Body of pancreas (tissue), 4 donors: ENCODE data around the gene PGM2.

Source experiments
- POLR2A ChIP-seq, 3 donors: fragments of 450-650 bp; IDR thresholded peaks; one replicate each; pipeline ENCODE4 v1.6.1; 2016; ENCODE audit warnings: antibody characterized with exemption in 3 of 3, mild to moderate bottlenecking in 2 of 3
- TF ChIP-seq, protein P1 (sequence below), 7 experiments: fragments of 450-650 bp in 4 of 7; fragments of 200-600 bp in 3 of 7; sonication (generic) in 3 of 7; IDR thresholded peaks; one replicate each; pipeline ENCODE4 v1.5.1; 2016 to 2019; ENCODE audit warnings: antibody characterized with exemption in 7 of 7

DNA sequence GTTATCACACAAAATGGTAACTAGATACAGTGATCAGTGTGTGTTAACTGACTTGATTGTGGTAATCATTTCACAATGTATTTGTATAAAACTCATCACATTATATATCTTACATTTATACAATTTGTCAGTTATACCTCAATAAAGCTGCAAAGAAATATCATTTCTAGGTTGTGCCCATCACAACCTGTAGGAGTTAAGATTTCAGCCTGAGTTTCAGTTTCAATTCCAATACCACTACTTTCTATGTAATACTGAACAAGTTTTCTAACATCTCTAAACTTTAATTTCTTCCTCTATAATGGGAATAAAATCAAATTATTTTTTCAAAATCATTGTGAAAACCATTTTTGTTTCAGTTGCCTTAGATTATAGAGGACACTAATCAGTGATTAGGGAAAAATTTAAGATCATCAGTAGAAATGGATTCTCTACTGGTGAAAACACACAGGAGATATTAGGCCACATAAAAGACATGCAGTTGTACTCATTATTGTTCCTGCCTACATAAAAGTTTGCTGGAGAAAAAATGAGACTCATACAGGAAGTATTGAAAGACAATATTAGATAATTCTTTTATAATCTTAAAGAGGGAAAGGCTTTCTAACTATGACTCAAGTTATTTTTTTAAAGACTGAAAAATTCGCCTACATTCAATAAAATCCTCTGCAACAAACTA is 46.0 kb downstream of the PGM2 start:
- TF ChIP-seq, protein P1, sequence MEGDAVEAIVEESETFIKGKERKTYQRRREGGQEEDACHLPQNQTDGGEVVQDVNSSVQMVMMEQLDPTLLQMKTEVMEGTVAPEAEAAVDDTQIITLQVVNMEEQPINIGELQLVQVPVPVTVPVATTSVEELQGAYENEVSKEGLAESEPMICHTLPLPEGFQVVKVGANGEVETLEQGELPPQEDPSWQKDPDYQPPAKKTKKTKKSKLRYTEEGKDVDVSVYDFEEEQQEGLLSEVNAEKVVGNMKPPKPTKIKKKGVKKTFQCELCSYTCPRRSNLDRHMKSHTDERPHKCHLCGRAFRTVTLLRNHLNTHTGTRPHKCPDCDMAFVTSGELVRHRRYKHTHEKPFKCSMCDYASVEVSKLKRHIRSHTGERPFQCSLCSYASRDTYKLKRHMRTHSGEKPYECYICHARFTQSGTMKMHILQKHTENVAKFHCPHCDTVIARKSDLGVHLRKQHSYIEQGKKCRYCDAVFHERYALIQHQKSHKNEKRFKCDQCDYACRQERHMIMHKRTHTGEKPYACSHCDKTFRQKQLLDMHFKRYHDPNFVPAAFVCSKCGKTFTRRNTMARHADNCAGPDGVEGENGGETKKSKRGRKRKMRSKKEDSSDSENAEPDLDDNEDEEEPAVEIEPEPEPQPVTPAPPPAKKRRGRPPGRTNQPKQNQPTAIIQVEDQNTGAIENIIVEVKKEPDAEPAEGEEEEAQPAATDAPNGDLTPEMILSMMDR (IDR thresholded peaks at IDR 0.05): no peak
- no peak for TF ChIP-seq POLR2A (IDR thresholded peaks at IDR 0.05)
